GM12878 (cell line): Measurements from ENCODE around the gene TMEM37. TPM values are rescaled to one million over a fixed set of nuclear protein-coding genes. Genes with fewer than 3 reads are reported as not detected.
A peak's percentile ranks its signal among the peaks of the same experiment; 100 is the strongest.

Experiments
- EP300 ChIP-seq, 2 experiments: fragments of 150-350 bp in 1 of 2; IDR thresholded peaks; 2 replicates each; pipeline ENCODE4 v1.6.1; 2011 to 2012; ENCODE audit warnings: low read depth in 2 of 2, low read length in 2 of 2, borderline replicate concordance in 1 of 2, improper control_type of control experiment in 1 of 2, inconsistent platforms in 1 of 2; ENCODE audit not compliant: control insufficient read depth in 1 of 2
- MYC ChIP-seq: IDR thresholded peaks from 2 replicates; pipeline ENCODE4 v1.6.1; 2011; ENCODE audit warnings: mild to moderate bottlenecking, low read length, moderate library complexity, inconsistent platforms; ENCODE audit not compliant: insufficient read depth, insufficient replicate concordance, insufficient read length, severe bottlenecking
- ZNF24 ChIP-seq: fragments of 450-650 bp; IDR thresholded peaks from 2 replicates; pipeline ENCODE4 v1.6.1; 2017; ENCODE audit warnings: antibody characterized with exemption, mild to moderate bottlenecking
- polyA plus RNA-seq, 11 experiments: library from polyadenylated mRNA; depleted of rRNA in 4 of 11; unstranded in 6 of 11; stranded (reverse) in 5 of 11; fragments of >200 nt; fragmentation: Nextera tagmentation in 4 of 11; fragmentation: Illumina TruSeq in 1 of 11; extraction: Ambion mirVana in 4 of 11; extraction: Trizol in 1 of 11; gene quantifications; 1 replicate in 1 of 11; 2 replicates in 10 of 11; pipeline versions ENCODE4 v1.2.1 to v1.2.3, GENCODE V29; 2011 to 2016; ENCODE audit warnings: inconsistent platforms in 2 of 11, missing spikeins in 2 of 11, low read depth in 1 of 11
- total RNA-seq, 4 experiments: library from RNA; depleted of rRNA in 3 of 4; stranded (reverse); fragments of >200 nt in 3 of 4; fragmentation: Illumina TruSeq in 1 of 4; extraction: Trizol in 1 of 4; gene quantifications; 2 replicates each; pipeline versions ENCODE4 v1.2.1 to v1.2.3, GENCODE V29; 2013 to 2021
- TF ChIP-seq, protein P1 (sequence below): fragments of 450-650 bp; IDR thresholded peaks from 2 replicates; pipeline ENCODE4 v1.6.1; 2016; ENCODE audit warnings: mild to moderate bottlenecking
- TF ChIP-seq, protein P2 (sequence below): fragments of 450-650 bp; IDR thresholded peaks from 2 replicates; pipeline ENCODE4 v1.6.1; 2017; ENCODE audit warnings: antibody characterized with exemption, mild to moderate bottlenecking, moderate library complexity
- TF ChIP-seq, protein P3 (sequence below): IDR thresholded peaks from 2 replicates; pipeline ENCODE4 v1.6.1; 2012; ENCODE audit warnings: low read depth, low read length, improper control_type of control experiment
- TF ChIP-seq, protein P4 (sequence below): IDR thresholded peaks from 2 replicates; pipeline ENCODE4 v1.6.1; 2012; ENCODE audit warnings: improper control_type of control experiment, low read depth, low read length; ENCODE audit not compliant: insufficient replicate concordance

The TMEM37 gene
- total and polyA plus RNA-seq, 10 of the 15 experiments (the other 5 are each of a cell fraction or from before 2014, with no cell fraction given), result 0.07 to 0.67 (median 0.24) TPM; not detected in 3

DNA sequence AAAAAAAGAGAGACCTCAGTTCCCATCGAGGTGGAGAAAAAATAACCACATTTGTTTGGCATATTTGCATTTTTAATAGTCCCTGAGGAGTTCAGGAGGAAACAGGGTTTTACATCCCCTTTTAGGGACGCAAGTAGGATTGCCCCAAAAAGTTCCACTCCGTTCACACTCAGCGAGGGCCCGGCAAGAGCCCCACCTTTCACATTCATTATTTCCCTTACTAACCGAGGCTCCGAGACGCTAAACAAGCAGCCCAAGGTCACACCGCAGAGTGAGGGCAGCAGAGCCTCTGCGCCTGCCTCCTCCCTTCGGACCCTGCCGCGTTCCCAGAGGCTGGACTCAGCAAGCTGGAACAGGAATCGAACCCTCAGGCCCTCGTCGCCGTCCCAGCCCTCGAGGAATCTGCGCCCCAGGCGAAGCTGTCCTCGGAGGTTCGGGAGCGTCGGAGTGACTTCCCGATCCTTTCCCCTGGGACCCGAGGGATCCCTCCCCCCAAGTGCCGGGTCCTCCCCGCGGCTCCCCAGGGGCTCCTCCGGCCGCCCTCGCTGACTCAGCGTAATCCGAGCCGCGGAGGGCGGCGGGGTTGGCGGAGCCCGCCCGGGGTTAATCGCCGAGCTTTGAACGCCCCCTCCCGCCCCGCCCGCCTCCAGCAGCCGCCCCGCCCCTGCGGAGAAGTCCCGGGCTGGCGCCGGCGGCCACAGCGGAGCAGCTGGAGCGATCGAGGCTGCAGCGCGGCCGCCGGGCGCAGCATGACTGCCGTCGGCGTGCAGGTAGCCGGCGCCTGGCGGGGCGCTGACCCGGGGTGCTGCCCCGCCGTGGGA lies at the start of gene TMEM37 (continued):
- TF ChIP-seq EP300 (IDR thresholded peaks at IDR 0.05; ENCODE audit: borderline replicate concordance in 1 of 2, control insufficient read depth in 1 of 2, low read depth in 2 of 2, low read length in 2 of 2) (peak; percentile 81 to 85; a peak in 3 of 4 replicates), MYC (no peak), ZNF24 (peak; percentile 81)
- TF ChIP-seq, protein P1, sequence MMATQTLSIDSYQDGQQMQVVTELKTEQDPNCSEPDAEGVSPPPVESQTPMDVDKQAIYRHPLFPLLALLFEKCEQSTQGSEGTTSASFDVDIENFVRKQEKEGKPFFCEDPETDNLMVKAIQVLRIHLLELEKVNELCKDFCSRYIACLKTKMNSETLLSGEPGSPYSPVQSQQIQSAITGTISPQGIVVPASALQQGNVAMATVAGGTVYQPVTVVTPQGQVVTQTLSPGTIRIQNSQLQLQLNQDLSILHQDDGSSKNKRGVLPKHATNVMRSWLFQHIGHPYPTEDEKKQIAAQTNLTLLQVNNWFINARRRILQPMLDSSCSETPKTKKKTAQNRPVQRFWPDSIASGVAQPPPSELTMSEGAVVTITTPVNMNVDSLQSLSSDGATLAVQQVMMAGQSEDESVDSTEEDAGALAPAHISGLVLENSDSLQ, result no peak
- TF ChIP-seq, protein P2, sequence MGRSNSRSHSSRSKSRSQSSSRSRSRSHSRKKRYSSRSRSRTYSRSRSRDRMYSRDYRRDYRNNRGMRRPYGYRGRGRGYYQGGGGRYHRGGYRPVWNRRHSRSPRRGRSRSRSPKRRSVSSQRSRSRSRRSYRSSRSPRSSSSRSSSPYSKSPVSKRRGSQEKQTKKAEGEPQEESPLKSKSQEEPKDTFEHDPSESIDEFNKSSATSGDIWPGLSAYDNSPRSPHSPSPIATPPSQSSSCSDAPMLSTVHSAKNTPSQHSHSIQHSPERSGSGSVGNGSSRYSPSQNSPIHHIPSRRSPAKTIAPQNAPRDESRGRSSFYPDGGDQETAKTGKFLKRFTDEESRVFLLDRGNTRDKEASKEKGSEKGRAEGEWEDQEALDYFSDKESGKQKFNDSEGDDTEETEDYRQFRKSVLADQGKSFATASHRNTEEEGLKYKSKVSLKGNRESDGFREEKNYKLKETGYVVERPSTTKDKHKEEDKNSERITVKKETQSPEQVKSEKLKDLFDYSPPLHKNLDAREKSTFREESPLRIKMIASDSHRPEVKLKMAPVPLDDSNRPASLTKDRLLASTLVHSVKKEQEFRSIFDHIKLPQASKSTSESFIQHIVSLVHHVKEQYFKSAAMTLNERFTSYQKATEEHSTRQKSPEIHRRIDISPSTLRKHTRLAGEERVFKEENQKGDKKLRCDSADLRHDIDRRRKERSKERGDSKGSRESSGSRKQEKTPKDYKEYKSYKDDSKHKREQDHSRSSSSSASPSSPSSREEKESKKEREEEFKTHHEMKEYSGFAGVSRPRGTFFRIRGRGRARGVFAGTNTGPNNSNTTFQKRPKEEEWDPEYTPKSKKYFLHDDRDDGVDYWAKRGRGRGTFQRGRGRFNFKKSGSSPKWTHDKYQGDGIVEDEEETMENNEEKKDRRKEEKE, result no peak
- TF ChIP-seq, protein P3, sequence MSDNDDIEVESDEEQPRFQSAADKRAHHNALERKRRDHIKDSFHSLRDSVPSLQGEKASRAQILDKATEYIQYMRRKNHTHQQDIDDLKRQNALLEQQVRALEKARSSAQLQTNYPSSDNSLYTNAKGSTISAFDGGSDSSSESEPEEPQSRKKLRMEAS, result 0 out of 2 replicates have a peak, but pooled peaks have one; percentile 7
- TF ChIP-seq, protein P4, sequence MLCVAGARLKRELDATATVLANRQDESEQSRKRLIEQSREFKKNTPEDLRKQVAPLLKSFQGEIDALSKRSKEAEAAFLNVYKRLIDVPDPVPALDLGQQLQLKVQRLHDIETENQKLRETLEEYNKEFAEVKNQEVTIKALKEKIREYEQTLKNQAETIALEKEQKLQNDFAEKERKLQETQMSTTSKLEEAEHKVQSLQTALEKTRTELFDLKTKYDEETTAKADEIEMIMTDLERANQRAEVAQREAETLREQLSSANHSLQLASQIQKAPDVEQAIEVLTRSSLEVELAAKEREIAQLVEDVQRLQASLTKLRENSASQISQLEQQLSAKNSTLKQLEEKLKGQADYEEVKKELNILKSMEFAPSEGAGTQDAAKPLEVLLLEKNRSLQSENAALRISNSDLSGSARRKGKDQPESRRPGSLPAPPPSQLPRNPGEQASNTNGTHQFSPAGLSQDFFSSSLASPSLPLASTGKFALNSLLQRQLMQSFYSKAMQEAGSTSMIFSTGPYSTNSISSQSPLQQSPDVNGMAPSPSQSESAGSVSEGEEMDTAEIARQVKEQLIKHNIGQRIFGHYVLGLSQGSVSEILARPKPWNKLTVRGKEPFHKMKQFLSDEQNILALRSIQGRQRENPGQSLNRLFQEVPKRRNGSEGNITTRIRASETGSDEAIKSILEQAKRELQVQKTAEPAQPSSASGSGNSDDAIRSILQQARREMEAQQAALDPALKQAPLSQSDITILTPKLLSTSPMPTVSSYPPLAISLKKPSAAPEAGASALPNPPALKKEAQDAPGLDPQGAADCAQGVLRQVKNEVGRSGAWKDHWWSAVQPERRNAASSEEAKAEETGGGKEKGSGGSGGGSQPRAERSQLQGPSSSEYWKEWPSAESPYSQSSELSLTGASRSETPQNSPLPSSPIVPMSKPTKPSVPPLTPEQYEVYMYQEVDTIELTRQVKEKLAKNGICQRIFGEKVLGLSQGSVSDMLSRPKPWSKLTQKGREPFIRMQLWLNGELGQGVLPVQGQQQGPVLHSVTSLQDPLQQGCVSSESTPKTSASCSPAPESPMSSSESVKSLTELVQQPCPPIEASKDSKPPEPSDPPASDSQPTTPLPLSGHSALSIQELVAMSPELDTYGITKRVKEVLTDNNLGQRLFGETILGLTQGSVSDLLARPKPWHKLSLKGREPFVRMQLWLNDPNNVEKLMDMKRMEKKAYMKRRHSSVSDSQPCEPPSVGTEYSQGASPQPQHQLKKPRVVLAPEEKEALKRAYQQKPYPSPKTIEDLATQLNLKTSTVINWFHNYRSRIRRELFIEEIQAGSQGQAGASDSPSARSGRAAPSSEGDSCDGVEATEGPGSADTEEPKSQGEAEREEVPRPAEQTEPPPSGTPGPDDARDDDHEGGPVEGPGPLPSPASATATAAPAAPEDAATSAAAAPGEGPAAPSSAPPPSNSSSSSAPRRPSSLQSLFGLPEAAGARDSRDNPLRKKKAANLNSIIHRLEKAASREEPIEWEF, result peak; percentile 48
